Mesothelial cell of epicardium (in vitro differentiated cells): ENCODE data around the gene TRIM54. TPM values are rescaled to one million over a fixed set of nuclear protein-coding genes. Genes with fewer than 3 reads are reported as not detected.

Experiments used
- DNase-seq, 2 experiments: peaks; one replicate each; pipeline ENCODE4 v3.0.0; 2021; ENCODE audit warnings: low spot score in 2 of 2; ENCODE audit not compliant: unreplicated experiment in 2 of 2
- H3K27ac Mint-ChIP-seq: 2 replicates; pipeline ENCODE4 v1.8.0; 2021; ENCODE audit warnings: mixed read lengths
- H3K27me3 Mint-ChIP-seq: 2 replicates; pipeline ENCODE4 v1.8.0; 2021; ENCODE audit warnings: low read depth, mixed read lengths
- H3K36me3 Mint-ChIP-seq: 2 replicates; pipeline ENCODE4 v1.8.0; 2021; ENCODE audit warnings: mixed read lengths
- H3K4me1 Mint-ChIP-seq: 2 replicates; pipeline ENCODE4 v1.8.0; 2021; ENCODE audit warnings: mixed read lengths
- H3K4me3 Mint-ChIP-seq: 2 replicates; pipeline ENCODE4 v1.8.0; 2021; ENCODE audit warnings: mild to moderate bottlenecking, moderate library complexity, mixed read lengths
- H3K9me3 Mint-ChIP-seq: 2 replicates; pipeline ENCODE4 v1.8.0; 2021; ENCODE audit warnings: mixed read lengths
- CTCF ChIP-seq: fragments of 200-600 bp; sonication (generic); IDR thresholded peaks from one replicate; pipeline ENCODE4 v1.5.0; 2021; ENCODE audit warnings: antibody characterized with exemption; ENCODE audit not compliant: unreplicated experiment
- total RNA-seq: library from RNA; stranded (reverse); gene quantifications from 3 replicates; pipeline ENCODE4 v1.2.1, GENCODE V29; 2021

TRIM54 gene
- total RNA-seq, 1 donor from 2014 or later, result 0.18 TPM

GRCh38 chr2:27307287-27307544, 25.0 kb downstream of the TRIM54 start:
- no peak overlapping the region for H3K4me3 Mint-ChIP-seq
- DNase-seq, result no peak
- no peak for TF ChIP-seq CTCF
- H3K27ac Mint-ChIP-seq, result no peak overlapping the region
- H3K36me3 Mint-ChIP-seq, result peaks cover 20% of the 10 kb centered on the region
- H3K4me1 Mint-ChIP-seq, result no peaks in the 10 kb centered on the region
- no peaks in the 10 kb centered on the region for H3K9me3 Mint-ChIP-seq
- H3K27me3 Mint-ChIP-seq, result peaks cover 47% of the 10 kb centered on the region

GRCh38 chr2:27307545-27308358, 25.5 kb downstream of the TRIM54 start:
- TF ChIP-seq CTCF, result no peak
- Mint-ChIP-seq H3K4me1 (no peaks in the 10 kb centered on the region), H3K27me3 (peaks cover 47% of the 10 kb centered on the region), H3K36me3 (peaks cover 20% of the 10 kb centered on the region), H3K4me3 (no peak overlapping the region), H3K27ac (no peak overlapping the region), H3K9me3 (no peaks in the 10 kb centered on the region)
- DNase-seq, result no peak

GRCh38 chr2:27308359-27308881, 26.2 kb downstream of the TRIM54 start, which contains the start of gene UCN:
Gene UCN (minus strand): TSS chr2:27308445. CDS start chr2:27307895, 550 bp downstream.
- DNase-seq, result peak; percentile 49 to 57
- H3K4me3 Mint-ChIP-seq, result no peak within 1 kb of the TSS
- no peak for TF ChIP-seq CTCF
- H3K36me3 Mint-ChIP-seq, result peaks cover 20% of the 10 kb centered on the region
- no peak within 1 kb of the TSS for H3K27ac Mint-ChIP-seq
- no peaks in the 10 kb centered on the region for H3K4me1 Mint-ChIP-seq
- H3K27me3 Mint-ChIP-seq, result peaks cover 47% of the 10 kb centered on the region
- H3K9me3 Mint-ChIP-seq, result no peaks in the 10 kb centered on the region

GRCh38 chr2:27309651-27310050, 27.4 kb downstream of the TRIM54 start:
- no peaks in the 10 kb centered on the region for H3K9me3 Mint-ChIP-seq
- TF ChIP-seq CTCF, result no peak
- no peak overlapping the region for H3K27ac Mint-ChIP-seq
- no peak for DNase-seq
- peaks cover 42% of the 10 kb centered on the region for H3K27me3 Mint-ChIP-seq
- H3K36me3 Mint-ChIP-seq, result peaks cover 20% of the 10 kb centered on the region
- no peaks in the 10 kb centered on the region for H3K4me1 Mint-ChIP-seq
- H3K4me3 Mint-ChIP-seq, result no peak overlapping the region

- Mint-ChIP-seq H3K9me3 (no peaks in the 10 kb centered on the region), H3K27me3 (peaks cover 17% of the 10 kb centered on the region), H3K4me3 (no peak overlapping the region), H3K36me3 (peaks cover 20% of the 10 kb centered on the region), H3K4me1 (peaks cover 2% of the 10 kb centered on the region), H3K27ac (no peak overlapping the region)
- no peak for DNase-seq
- TF ChIP-seq CTCF, result no peak
Measured at GRCh38 chr2:27312152-27312551, 29.9 kb downstream of the TRIM54 start.
